Ovary (tissue), 3 donors: ENCODE measurements around the gene SGPP1.

Source experiments
- EP300 ChIP-seq: sonication (generic); formaldehyde crosslinking; IDR thresholded peaks from one replicate; pipeline ENCODE4 v1.6.1; 2017; ENCODE audit warnings: antibody characterized with exemption
- TF ChIP-seq, protein P1 (sequence below), 3 donors: fragments of 450-650 bp in 2 of 3; fragments of 200-600 bp in 1 of 3; IDR thresholded peaks; one replicate each; pipeline versions ENCODE4 v1.5.1 to v1.8.0; 2016 to 2022; ENCODE audit warnings: antibody characterized with exemption in 3 of 3, mild to moderate bottlenecking in 1 of 3
- donor health status: DM: no; HTN: no; CAD: no.

DNA sequence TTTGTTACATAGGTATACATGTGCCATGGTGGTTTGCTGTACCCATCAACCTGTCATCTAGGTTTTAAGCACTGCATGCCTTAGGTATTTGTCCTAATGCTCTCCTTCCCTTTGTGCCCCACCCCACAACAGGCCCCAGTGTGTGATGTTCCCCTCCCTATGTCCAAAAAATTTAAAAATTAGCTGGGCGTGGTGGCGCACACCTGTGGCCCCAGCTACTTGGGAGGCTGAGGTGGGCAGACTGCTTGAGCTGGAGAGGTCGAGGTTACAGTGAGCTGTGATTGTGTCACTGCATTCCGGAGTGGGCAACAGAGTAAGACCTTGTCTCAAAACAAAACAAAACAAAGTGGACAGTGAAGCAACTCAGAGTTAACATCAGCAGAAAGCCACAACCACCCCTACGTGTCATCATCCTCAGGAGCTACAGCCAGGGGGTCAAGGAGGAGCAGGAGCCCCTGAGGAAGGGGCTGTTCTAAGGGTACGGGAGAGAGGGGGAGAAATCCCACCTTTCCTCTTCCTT is 36.8 kb upstream of the SGPP1 start:
- TF ChIP-seq EP300, result no peak
- TF ChIP-seq, protein P1, sequence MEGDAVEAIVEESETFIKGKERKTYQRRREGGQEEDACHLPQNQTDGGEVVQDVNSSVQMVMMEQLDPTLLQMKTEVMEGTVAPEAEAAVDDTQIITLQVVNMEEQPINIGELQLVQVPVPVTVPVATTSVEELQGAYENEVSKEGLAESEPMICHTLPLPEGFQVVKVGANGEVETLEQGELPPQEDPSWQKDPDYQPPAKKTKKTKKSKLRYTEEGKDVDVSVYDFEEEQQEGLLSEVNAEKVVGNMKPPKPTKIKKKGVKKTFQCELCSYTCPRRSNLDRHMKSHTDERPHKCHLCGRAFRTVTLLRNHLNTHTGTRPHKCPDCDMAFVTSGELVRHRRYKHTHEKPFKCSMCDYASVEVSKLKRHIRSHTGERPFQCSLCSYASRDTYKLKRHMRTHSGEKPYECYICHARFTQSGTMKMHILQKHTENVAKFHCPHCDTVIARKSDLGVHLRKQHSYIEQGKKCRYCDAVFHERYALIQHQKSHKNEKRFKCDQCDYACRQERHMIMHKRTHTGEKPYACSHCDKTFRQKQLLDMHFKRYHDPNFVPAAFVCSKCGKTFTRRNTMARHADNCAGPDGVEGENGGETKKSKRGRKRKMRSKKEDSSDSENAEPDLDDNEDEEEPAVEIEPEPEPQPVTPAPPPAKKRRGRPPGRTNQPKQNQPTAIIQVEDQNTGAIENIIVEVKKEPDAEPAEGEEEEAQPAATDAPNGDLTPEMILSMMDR (IDR thresholded peaks at IDR 0.05), result no peak
